ENCODE data around the gene CACNA2D1. TPM values are rescaled to one million over a fixed set of nuclear protein-coding genes. Genes with fewer than 3 reads are reported as not detected.

The CACNA2D1 gene
- polyA plus RNA-seq, 2 of the 4 experiments (the other 2 are of a cell fraction): 18.0 to 32.9 TPM

GRCh38 chr7:82455295-82455694, 11.7 kb upstream of the CACNA2D1 start (continued):
- TF ChIP-seq E2F6 (IDR thresholded peaks at IDR 0.05; ENCODE audit: borderline replicate concordance, low read depth): no peak
- no peak for TF ChIP-seq CEBPB (IDR thresholded peaks at IDR 0.05)
- TF ChIP-seq SMC3 (IDR thresholded peaks at IDR 0.05): no peak

GRCh38 chr7:82450759-82451158, 7.2 kb upstream of the CACNA2D1 start:
- 0 out of 3 replicates have a peak, but pooled peaks cover 3% of the 10 kb centered on the region for H3K4me1 ChIP-seq
- no peak for TF ChIP-seq CBX2 (IDR thresholded peaks at IDR 0.05; ENCODE audit: borderline replicate concordance, low read depth)
- no peak for TF ChIP-seq RNF2 (IDR thresholded peaks at IDR 0.05; ENCODE audit: borderline replicate concordance, low read depth)
- no peak for TF ChIP-seq POLR2AphosphoS2 (conservative IDR thresholded peaks at IDR 0.05; ENCODE audit: low read length)
- no peak for TF ChIP-seq TP53 (CRISPR knock-in tag; IDR thresholded peaks at IDR 0.05)
- no peak for TF ChIP-seq BCL3 (IDR thresholded peaks at IDR 0.05)
- no peak for TF ChIP-seq USF2 (IDR thresholded peaks at IDR 0.05)
- no peak for TF ChIP-seq FOXS1 (CRISPR knock-in tag; IDR thresholded peaks at IDR 0.05)
- TF ChIP-seq BHLHE40 (IDR thresholded peaks at IDR 0.05; ENCODE audit: low read depth, low read length): no peak
- TF ChIP-seq ZC3H11A (IDR thresholded peaks at IDR 0.05): no peak
- no peak for TF ChIP-seq NFE2L2 (conservative IDR thresholded peaks at IDR 0.05; ENCODE audit: low read length)
- TF ChIP-seq HEYL (CRISPR knock-in tag; IDR thresholded peaks at IDR 0.05): no peak
- TF ChIP-seq RFX5 (IDR thresholded peaks at IDR 0.05): no peak
- TF ChIP-seq KDM1A (IDR thresholded peaks at IDR 0.05; ENCODE audit: low read depth): no peak
- no peak for TF ChIP-seq JUN (IDR thresholded peaks at IDR 0.05)
- TF ChIP-seq HOXB5 (CRISPR knock-in tag; IDR thresholded peaks at IDR 0.05): no peak
- no peak for TF ChIP-seq FOSB (CRISPR knock-in tag; IDR thresholded peaks at IDR 0.05)
- TF ChIP-seq MAX (IDR thresholded peaks at IDR 0.05): no peak
- no peak for TF ChIP-seq CEBPB (IDR thresholded peaks at IDR 0.05)
- no peaks in the 10 kb centered on the region for H3K9me3 ChIP-seq
- ChIA-PET CTCF (no interaction called here), POLR2A (no interaction called here)
- 81% methylated on average over 7 of the region's 7 CpGs for WGBS (ENCODE audit: missing lambda C conversion rate)
- no peak overlapping the region for H3K27ac ChIP-seq
- no peak for FAIRE-seq
- H3K4me3 ChIP-seq: no peak overlapping the region
- no peak overlapping the region for H3K4me2 ChIP-seq
- ATAC-seq: no peak
- no peak for DNase-seq (ENCODE audit: low read depth in 1 of 2, low spot score in 1 of 2)

- whole genome bisulfite sequencing (ENCODE audit: missing lambda C conversion rate): 80% methylated on average over 2 of the region's 2 CpGs
- H3K27ac ChIP-seq: no peak overlapping the region
- H3K4me2 ChIP-seq: no peak overlapping the region
- no peak for ATAC-seq
- no peak for DNase-seq (ENCODE audit: low read depth in 1 of 2, low spot score in 1 of 2)
- ChIA-PET CTCF (no interaction called here), POLR2A (no interaction called here)
- no peaks in the 10 kb centered on the region for H3K9me3 ChIP-seq
- H3K4me3 ChIP-seq: no peak overlapping the region
- FAIRE-seq: no peak
- 0 out of 3 replicates have a peak, but pooled peaks cover 3% of the 10 kb centered on the region for H3K4me1 ChIP-seq
- TF ChIP-seq BHLHE40 (IDR thresholded peaks at IDR 0.05; ENCODE audit: low read depth, low read length): no peak
- TF ChIP-seq HOXA7 (CRISPR knock-in tag; IDR thresholded peaks at IDR 0.05): no peak
- TF ChIP-seq JUN (IDR thresholded peaks at IDR 0.05): no peak
- TF ChIP-seq CHD4 (IDR thresholded peaks at IDR 0.05; ENCODE audit: borderline replicate concordance): no peak
- TF ChIP-seq PHF8 (IDR thresholded peaks at IDR 0.05; ENCODE audit: borderline replicate concordance, low read depth): no peak
- no peak for TF ChIP-seq EP300 (IDR thresholded peaks at IDR 0.05)
- TF ChIP-seq HMGXB4 (CRISPR knock-in tag; IDR thresholded peaks at IDR 0.05; ENCODE audit: borderline replicate concordance): no peak
- no peak for TF ChIP-seq KDM1A (IDR thresholded peaks at IDR 0.05; ENCODE audit: low read depth)
- no peak for TF ChIP-seq MAX (IDR thresholded peaks at IDR 0.05)
- no peak for TF ChIP-seq EHMT2 (IDR thresholded peaks at IDR 0.05; ENCODE audit: low read depth)
- no peak for TF ChIP-seq ESRRA (IDR thresholded peaks at IDR 0.05; ENCODE audit: borderline replicate concordance, low read length)
- TF ChIP-seq BCL3 (IDR thresholded peaks at IDR 0.05): no peak
- no peak for TF ChIP-seq TP53 (CRISPR knock-in tag; IDR thresholded peaks at IDR 0.05)
- TF ChIP-seq HES2 (IDR thresholded peaks at IDR 0.05): no peak
These were observed 6.3 kb upstream of the CACNA2D1 start for GRCh38 chr7:82449910-82450309.
